GM18873 (cell line): ENCODE measurements around the gene UBE2H.
"Not testable (repeated sequence)": the region's sequence is repeated elsewhere in the genome, so short reads cannot be mapped to it uniquely, and the experiment has no call there.

Source experiments
- ATAC-seq: cut with Tn5 transposase; IDR thresholded peaks from one replicate; pipeline ENCODE4 v1.9.1; 2021; ENCODE audit warnings: mild to moderate bottlenecking, moderate library complexity, moderate number of reproducible peaks; ENCODE audit not compliant: unreplicated experiment, low FRiP score

The UBE2H gene

DNA sequence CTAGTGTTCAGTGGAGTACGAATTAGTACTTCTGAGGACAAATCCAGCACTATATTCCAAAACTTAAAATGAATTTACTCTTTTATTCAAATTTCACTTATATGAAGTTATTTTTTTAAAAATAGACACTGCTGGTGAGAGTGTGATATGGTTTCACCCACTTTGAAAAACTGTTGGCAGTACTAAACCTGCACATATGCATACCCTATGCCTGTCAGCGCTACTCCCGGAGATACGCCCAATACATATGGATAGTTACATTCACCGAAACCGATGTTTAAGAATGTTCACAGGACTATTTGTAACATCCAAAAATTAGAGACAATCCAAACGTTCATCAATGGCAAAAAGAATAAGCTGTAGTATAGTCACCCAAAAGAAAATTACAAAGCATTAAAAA lies 69.6 kb downstream of the UBE2H start:
- ATAC-seq, result no peak

- ATAC-seq, result no peak
These were observed 70.2 kb downstream of the UBE2H start for GRCh38 chr7:129882531-129882930.

DNA sequence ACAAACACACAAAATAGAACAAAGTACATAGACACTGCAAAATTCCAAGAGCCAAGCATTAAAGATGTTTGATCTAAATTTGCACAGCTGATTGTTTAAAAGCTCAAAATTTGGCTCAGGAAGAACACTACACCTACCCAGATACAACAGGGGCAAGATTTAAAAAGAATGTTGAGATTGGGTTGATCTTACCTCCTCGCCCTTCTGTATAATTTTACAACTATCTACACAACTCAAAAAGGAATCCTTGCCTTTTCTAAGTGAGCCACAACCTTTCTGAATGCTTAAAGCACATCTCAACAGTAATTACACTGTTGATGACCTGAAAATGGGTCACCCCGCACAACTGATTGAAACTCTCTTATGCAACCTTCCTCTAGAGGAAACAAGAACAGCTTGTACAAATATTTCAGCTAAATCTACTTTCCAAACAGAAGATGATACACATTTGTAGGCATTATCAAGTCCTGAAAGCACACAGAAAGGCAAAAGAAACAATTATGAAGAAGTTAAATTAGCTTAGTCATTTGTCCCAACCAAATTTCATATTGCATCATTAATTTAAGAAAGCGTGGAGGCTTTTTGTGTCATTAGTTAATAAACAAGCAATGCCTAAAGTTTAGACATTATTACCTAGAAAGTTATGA lies 75.5 kb downstream of the UBE2H start:
- ATAC-seq, result no peak

GRCh38 chr7:129875745-129876411 lies 76.9 kb downstream of the UBE2H start:
- no peak for ATAC-seq

- no peak for ATAC-seq
These were observed 77.6 kb downstream of the UBE2H start for GRCh38 chr7:129875160-129875559.

DNA sequence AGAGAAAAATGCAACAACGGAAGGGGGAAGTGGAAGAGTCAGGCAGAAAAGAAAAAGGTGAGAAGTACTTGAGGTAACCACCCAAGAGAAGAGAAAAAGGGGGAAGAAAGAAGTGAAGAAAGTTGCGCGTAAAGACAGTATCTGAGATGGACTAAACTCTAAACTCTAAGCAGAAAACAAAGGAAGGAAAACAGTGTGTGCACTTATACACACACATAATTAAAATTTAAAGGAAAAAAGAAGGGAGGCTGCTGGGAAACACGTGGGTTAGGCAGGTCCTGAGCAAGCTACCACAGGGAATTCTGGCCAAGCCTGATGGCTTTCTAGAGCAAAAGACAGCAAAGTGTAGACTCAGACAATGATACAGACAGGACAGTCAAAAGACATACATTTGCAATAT lies 78.0 kb downstream of the UBE2H start:
- no peak for ATAC-seq

DNA sequence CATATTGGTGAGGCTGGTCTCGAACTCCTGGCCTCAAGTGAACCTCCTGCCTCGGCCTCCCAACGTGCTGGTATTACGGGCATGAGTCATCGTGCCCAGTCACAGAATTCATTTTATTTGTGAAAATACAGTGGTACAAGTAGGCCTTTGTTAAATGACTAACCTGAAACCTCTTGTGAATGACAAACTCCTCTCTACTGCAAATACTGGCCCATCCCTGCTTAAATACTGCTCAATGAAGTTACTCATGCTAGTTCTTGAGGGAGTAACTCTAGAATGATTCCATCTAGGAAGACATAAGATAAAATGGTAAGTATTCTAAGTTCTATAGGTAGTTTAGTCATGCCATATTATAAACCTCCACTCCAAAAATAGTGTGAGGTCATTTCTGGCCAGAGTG lies 80.7 kb downstream of the UBE2H start:
- ATAC-seq, result no peak

- no peak for ATAC-seq
These were observed 82.1 kb downstream of the UBE2H start for GRCh38 chr7:129870668-129871067.

DNA sequence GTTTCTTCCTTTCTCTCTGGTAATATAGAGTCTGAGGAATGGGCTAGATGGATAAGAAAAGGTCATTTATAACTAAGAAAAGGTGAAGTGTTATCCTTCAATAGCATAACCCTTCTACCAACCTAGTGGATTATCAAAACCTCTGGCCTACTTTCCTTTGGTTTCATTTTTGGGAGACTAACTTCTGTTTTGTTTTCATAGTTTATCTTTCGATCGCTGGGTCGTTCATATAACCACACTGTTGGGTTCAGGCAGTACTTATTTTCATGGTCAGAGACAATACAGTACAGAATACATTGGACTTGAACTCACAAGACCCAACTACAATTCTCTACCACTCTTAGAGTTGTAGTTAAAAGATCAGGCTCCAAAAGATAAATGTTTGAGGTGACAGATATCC lies 86.5 kb downstream of the UBE2H start:
- no peak for ATAC-seq

- no peak for ATAC-seq
These were observed 86.9 kb downstream of the UBE2H start for GRCh38 chr7:129865925-129866201.

DNA sequence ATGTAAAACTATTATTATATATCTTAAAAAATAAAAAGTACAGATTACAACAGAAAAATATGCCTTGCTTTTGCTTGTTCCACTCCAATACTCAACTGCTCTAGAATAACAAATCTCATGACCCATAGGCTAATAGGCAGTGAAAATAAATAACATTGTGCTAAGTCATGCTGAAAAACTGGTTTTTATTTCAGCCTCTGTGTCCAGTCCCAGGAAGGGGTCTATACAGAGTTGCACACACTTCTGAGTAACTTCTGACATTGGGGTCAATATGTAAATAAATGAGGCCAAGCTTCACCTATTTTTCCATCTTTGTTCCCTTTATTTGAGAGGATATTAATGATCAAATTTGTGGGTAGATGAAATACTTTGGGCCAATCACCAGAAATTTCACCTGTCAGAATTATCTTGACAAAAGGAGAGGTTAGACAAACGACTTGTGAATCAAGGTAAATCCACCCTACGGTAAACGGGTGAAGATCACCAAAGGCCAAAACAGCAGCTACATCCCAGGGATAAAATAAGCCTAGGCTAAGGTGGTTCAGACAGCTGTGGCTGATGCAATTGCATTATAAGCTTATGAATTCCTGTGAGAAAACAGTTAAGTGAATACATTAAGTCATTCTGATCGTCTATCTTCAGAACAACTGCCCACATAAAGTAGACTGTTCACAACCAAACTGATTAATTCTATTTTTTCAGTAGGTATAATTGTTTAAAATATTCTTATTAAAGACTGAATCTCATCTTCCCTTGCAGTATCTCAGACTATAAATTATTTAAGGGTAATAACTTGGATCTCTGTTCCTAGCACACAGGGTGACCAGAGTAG lies 87.5 kb downstream of the UBE2H start:
- ATAC-seq, result no peak

DNA sequence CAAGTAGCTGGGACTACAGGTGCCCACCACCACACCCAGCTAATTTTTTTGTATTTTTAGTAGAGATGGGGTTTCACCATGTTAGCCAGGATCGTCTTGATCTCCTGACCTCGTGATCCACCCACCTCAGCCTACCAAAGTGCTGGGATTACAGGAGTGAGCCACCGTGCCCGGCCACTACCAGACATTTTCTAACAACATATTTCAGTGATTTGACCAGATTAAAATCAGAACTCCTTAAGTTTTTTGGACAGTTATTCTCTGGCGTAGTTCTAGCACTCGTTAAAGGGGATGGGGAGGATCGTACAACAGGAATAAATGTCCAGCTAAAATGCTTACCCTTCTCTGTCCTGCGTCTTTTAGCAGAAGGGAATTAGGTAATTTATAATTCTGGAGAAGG lies 88.1 kb downstream of the UBE2H start:
- not testable (repeated sequence) for ATAC-seq

DNA sequence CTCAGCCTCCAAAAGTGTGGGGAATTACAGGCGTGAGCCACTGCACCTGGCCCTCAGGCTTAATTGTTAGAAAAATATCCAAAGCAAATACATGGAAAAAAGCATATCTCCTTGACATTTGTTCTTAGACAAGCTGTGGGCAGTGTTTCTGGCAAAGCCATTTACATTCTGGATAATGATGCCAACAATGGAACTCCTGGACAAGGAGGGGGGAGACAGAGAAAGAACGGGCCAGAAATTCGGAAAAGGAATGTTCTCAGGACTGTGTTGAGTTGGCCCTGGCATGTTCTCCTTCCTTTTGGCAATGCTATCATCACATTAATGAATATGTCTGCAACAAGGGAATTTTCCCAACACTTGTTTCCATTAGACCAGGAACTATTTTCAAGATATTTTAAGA lies 88.7 kb downstream of the UBE2H start:
- ATAC-seq, result no peak

DNA sequence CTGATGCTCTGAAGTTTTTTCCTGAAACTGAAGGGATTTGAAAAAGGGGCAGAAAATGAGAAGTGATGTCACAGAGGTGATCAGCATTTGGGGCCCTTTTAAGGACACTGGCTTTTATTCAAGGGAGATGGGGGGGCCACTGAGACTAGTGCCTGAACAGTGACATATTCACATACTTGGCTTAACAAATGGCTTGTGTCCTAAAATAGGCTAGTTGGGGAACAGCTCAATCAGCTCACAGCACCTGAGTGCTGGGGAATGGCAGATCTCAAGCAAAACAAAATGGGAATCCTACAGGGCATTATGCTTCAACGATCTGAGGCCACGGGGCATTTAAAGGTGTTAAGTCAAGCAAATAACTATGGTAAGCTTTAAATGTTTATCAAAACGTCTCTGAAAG lies 90.1 kb downstream of the UBE2H start:
- no peak for ATAC-seq

DNA sequence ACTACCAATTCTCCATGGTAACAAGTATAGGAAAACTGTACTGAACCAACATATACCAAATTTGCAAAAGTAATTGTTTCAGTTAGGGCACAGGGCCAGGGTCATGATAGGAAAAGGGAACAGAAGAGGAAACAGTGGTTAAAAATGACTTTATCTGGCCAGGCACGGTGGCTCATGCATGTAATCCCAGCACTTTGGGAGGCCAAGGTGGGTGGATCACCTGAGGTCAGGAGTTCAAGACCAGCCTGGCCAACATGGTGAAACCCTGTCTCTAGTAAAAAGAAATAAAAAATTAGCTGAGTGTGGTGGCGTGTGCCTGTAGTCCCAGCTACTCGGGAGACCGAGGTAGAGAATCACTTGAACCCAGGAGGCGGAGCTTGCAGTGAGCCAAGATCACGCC lies 92.0 kb downstream of the UBE2H start:
- ATAC-seq, result not testable (repeated sequence)

GRCh38 chr7:129859183-129859582 lies 93.6 kb downstream of the UBE2H start:
- no peak for ATAC-seq

DNA sequence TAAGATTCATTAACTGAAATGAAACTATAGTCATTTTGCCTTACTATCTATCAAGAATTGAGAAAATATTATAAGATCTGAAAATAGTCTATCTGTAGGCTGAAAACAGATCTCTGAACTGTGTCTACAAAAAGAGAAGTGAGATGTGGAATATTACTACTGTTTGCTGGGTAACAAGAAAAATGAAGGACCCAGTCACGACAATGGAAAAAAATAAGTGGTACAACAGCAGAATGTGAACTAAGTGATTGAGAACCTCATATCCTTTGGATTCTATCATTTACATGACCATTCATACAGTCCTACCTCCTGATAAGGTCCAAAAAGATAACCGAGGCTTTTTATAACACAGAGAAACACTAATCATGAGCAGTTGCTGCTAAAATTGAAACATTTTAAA lies 94.3 kb downstream of the UBE2H start:
- ATAC-seq, result no peak

- ATAC-seq, result no peak
These were observed 95.4 kb downstream of the UBE2H start for GRCh38 chr7:129857313-129857712.

GRCh38 chr7:129855935-129856717 lies 96.6 kb downstream of the UBE2H start:
- ATAC-seq, result no peak

- ATAC-seq, result no peak
These were observed 97.5 kb downstream of the UBE2H start for GRCh38 chr7:129855234-129855673.

DNA sequence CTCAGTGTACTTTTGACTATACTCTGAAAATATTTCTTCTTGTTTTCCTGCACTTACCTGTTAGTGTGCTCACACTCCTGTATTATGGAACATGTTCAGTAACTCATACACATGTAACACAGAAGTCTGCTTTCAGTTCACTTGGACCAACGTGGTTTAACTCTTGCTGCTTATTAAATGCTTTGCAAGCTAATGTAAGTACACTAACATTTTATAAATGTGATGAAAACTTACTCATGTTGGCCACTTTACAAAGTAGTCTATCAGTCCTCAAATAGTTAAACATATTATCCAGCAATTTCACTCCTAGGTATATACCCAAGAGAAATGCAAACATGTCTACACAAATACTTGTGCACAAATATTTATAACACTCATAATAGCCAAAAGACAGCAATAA lies 98.4 kb downstream of the UBE2H start:
- no peak for ATAC-seq
